Testis (tissue), 3 donors: ENCODE results near the gene LY6G6D. TPM values are rescaled to one million over a fixed set of nuclear protein-coding genes. Genes with fewer than 3 reads are reported as not detected.

Source experiments
- DNase-seq: peaks from one replicate; pipeline ENCODE4 v3.0.0-alpha.2; 2019
- H3K27ac ChIP-seq, 2 donors: fragments of 200-600 bp; sonication (generic); one replicate each; pipeline ENCODE4 v1.5.1; 2019
- H3K27me3 ChIP-seq: fragments of 200-600 bp; sonication (generic); one replicate; pipeline ENCODE4 v1.5.1; 2019
- H3K36me3 ChIP-seq: fragments of 200-600 bp; sonication (generic); one replicate; pipeline ENCODE4 v1.5.1; 2017; ENCODE audit warnings: low read depth; ENCODE audit errors: missing control alignments
- H3K4me1 ChIP-seq: fragments of 200-600 bp; sonication (generic); one replicate; pipeline ENCODE4 v1.5.1; 2019
- H3K4me3 ChIP-seq, 2 donors: fragments of 200-600 bp; sonication (generic); one replicate each; pipeline ENCODE4 v1.5.1; 2017 to 2019
- H3K9me3 ChIP-seq: fragments of 200-600 bp; sonication (generic); one replicate; pipeline ENCODE4 v1.5.1; 2017
- POLR2A ChIP-seq: fragments of 450-650 bp; IDR thresholded peaks from one replicate; pipeline ENCODE4 v1.6.1; 2017; ENCODE audit warnings: antibody characterized with exemption, mild to moderate bottlenecking, moderate library complexity
- WGBS, 2 donors: methylation state at CpG; one replicate each; pipeline ENCODE4 v1.1.5; 2018; 5-methylcytosine and 5-hydroxymethylcytosine counted together
- intact Hi-C: fragments of 100-400 bp; cut with DNase I; formaldehyde crosslinking; loops from one replicate; pipeline ENCODE4 v1.15.1; 2023; ENCODE audit warnings: low total_unique reads
- polyA plus RNA-seq: library from polyadenylated mRNA; stranded (reverse); fragments of 350-450 nt; fragmentation: Illumina TruSeq; extraction: RNeasy Lipid Tissue Mini Kit (QIAGEN cat#74804); gene quantifications from one replicate; pipeline ENCODE4 v1.2.3, GENCODE V29; 2014; ENCODE audit warnings: low read depth, low replicate concordance; ENCODE audit not compliant: insufficient read depth
- total RNA-seq, 2 donors: library from RNA; depleted of rRNA; stranded (reverse); fragments of >200 nt; gene quantifications; one replicate each; pipeline ENCODE4 v1.2.3, GENCODE V29; 2016
- TF ChIP-seq, protein P1 (sequence below), 3 experiments: fragments of 450-650 bp in 2 of 3; fragments of 200-600 bp in 1 of 3; sonication (generic) in 1 of 3; IDR thresholded peaks; one replicate each; pipeline ENCODE4 v1.5.1; 2016 to 2019; ENCODE audit warnings: antibody characterized with exemption in 3 of 3, mild to moderate bottlenecking in 2 of 3, moderate library complexity in 1 of 3

LY6G6D gene
- total and polyA plus RNA-seq, 3 donors from 2014 or later: not detected

DNA sequence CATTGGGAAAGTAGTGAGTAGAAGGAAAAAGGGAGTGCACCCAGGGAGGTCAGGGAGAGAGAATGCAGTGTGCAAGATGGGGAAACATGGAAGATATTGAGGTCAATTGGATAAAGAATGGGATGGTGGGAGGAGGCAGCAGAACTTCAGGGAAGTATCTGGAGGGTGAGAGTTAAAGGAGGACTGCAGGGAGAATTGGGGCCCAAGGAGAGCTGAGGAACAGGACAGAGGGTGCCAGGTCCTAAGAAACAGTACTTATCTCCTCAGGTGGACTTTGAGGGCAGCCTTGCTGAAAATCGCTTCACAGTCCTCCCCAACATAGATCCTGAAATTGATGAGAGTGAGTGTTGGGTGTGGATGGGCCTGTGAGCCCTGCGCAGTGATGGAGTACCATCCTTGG lies 43.1 kb downstream of the LY6G6D start:
- intact Hi-C loops: no loop called here
- WGBS, 2 donors: 91 to 97% methylated on average over 2 of the region's 2 CpGs
- Histone ChIP-seq H3K27ac (no peak overlapping the region), H3K36me3 (no peaks in the 10 kb centered on the region), H3K9me3 (no peaks in the 10 kb centered on the region), H3K4me1 (no peaks in the 10 kb centered on the region), H3K4me3 (no peak overlapping the region), H3K27me3 (no peaks in the 10 kb centered on the region)
- TF ChIP-seq POLR2A: no peak
- TF ChIP-seq, protein P1, sequence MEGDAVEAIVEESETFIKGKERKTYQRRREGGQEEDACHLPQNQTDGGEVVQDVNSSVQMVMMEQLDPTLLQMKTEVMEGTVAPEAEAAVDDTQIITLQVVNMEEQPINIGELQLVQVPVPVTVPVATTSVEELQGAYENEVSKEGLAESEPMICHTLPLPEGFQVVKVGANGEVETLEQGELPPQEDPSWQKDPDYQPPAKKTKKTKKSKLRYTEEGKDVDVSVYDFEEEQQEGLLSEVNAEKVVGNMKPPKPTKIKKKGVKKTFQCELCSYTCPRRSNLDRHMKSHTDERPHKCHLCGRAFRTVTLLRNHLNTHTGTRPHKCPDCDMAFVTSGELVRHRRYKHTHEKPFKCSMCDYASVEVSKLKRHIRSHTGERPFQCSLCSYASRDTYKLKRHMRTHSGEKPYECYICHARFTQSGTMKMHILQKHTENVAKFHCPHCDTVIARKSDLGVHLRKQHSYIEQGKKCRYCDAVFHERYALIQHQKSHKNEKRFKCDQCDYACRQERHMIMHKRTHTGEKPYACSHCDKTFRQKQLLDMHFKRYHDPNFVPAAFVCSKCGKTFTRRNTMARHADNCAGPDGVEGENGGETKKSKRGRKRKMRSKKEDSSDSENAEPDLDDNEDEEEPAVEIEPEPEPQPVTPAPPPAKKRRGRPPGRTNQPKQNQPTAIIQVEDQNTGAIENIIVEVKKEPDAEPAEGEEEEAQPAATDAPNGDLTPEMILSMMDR (IDR thresholded peaks at IDR 0.05): no peak
- DNase-seq: no peak

DNA sequence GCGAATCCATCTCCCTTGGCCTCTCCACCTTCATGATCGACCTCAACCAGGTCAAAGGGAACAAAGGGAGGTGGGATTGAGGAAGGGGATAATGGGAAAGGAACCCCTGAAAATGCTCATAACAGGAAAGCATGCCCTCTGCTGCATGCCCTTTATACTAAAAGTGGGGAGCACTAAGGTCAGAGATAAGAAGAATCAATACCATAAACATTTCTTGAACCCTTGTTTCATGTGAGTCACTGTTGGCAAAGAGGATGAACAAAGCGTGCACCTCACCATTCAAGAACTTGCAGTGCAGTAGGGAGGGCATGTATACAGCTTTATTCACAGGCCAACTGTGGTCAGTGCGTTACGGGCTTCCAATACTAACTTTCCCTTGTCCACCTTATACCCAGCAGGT lies 45.6 kb downstream of the LY6G6D start:
- Histone ChIP-seq H3K36me3 (no peaks in the 10 kb centered on the region), H3K27ac (no peak overlapping the region), H3K27me3 (no peaks in the 10 kb centered on the region), H3K9me3 (no peaks in the 10 kb centered on the region), H3K4me1 (no peaks in the 10 kb centered on the region), H3K4me3 (no peak overlapping the region)
- intact Hi-C loops: no loop called here
- WGBS, 2 donors: 90 to 91% methylated on average over 5 of the region's 5 CpGs
- TF ChIP-seq, protein P1 (IDR thresholded peaks at IDR 0.05): no peak
- TF ChIP-seq POLR2A: no peak
- DNase-seq: no peak

DNA sequence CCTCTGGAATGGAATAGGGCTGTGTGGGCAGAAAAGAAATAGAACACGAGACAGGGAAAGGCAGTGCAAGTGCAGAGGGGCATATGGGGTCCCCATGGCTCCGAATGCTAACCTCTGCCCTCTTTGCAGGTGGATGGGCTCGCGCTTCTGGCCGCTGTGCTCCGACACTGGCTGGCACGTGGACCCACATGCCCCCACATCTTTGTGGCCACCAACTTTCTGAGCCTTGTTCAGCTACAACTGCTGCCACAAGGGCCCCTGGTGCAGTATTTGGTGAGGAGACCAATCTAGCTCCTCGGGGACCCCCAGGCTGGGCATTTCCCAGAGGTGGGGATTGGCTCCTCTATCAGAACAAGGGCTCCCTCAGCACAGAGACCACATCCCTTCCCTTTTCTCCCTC lies 46.2 kb downstream of the LY6G6D start:
- no peak overlapping the region for H3K4me3 ChIP-seq
- TF ChIP-seq, protein P1 (IDR thresholded peaks at IDR 0.05): no peak
- no peak for TF ChIP-seq POLR2A
- H3K27ac ChIP-seq: no peak overlapping the region
- no peaks in the 10 kb centered on the region for H3K4me1 ChIP-seq
- no peaks in the 10 kb centered on the region for H3K9me3 ChIP-seq
- DNase-seq: no peak
- no peaks in the 10 kb centered on the region for H3K36me3 ChIP-seq
- WGBS, 2 donors: 90 to 94% methylated on average over 8 of the region's 8 CpGs
- intact Hi-C loops: no loop called here
- no peaks in the 10 kb centered on the region for H3K27me3 ChIP-seq

DNA sequence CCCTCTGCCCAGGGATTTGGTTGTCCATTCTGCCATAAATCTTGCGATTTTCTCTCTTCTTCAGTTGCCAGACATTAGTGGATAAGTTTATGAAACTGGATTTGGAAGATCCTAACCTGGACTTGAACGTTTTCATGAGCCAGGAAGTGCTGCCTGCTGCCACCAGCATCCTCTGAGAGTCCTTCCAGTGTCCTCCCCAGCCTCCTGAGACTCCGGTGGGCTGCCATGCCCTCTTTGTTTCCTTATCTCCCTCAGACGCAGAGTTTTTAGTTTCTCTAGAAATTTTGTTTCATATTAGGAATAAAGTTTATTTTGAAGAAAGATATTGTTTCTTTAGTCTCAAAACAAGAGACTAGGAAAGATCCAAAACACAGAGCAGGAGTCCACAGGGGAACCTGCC lies 47.2 kb downstream of the LY6G6D start, which contains the start of gene SAPCD1:
TSS of gene SAPCD1 (plus strand) at position 301 of the 400 bp plus-strand sequence. CDS start 399 bp downstream, outside the sequence.
- WGBS, 2 donors: 69 to 70% methylated on average over 4 of the region's 4 CpGs
- intact Hi-C loops: no loop called here
- H3K36me3 ChIP-seq: no peaks in the 10 kb centered on the region

More for the DNA sequence above, 47.2 kb downstream of the LY6G6D start, which contains the start of gene SAPCD1:
- Histone ChIP-seq H3K9me3 (no peaks in the 10 kb centered on the region), H3K27me3 (no peaks in the 10 kb centered on the region), H3K4me3 (no peak within 1 kb of the TSS), H3K27ac (no peak within 1 kb of the TSS), H3K4me1 (no peaks in the 10 kb centered on the region)
- no peak for TF ChIP-seq POLR2A
- TF ChIP-seq, protein P1 (IDR thresholded peaks at IDR 0.05): no peak
- no peak for DNase-seq
